ENCODE measurements around the gene TP53I13. TPM values are rescaled to one million over a fixed set of nuclear protein-coding genes. Genes with fewer than 3 reads are reported as not detected.

Gene TP53I13
- total and polyA plus RNA-seq, 2 of the 13 experiments (the other 11 are each of a cell fraction or from before 2014, with no cell fraction given), result 16.9 to 25.7 TPM

- TF ChIP-seq ZNF576 (CRISPR knock-in tag; IDR thresholded peaks at IDR 0.05) (no peak), ZNF562 (CRISPR knock-in tag; IDR thresholded peaks at IDR 0.05; ENCODE audit: borderline replicate concordance) (no peak), MAZ (IDR thresholded peaks at IDR 0.05; ENCODE audit: borderline replicate concordance, low read depth, low read length) (peak; percentile 76), MAZ (CRISPR knock-in tag; IDR thresholded peaks at IDR 0.05; ENCODE audit: low read depth) (peak; percentile 56; the same call in 1 of the 2 replicates), ZNF709 (CRISPR knock-in tag; IDR thresholded peaks at IDR 0.05) (no peak), ZNF614 (CRISPR knock-in tag; IDR thresholded peaks at IDR 0.05; ENCODE audit: borderline replicate concordance) (no peak), HOXA5 (CRISPR knock-in tag; IDR thresholded peaks at IDR 0.05) (no peak), ZNF251 (CRISPR knock-in tag; IDR thresholded peaks at IDR 0.05) (no peak), GPBP1L1 (CRISPR knock-in tag; IDR thresholded peaks at IDR 0.05) (no peak), SP1 (IDR thresholded peaks at IDR 0.05) (no peak), SP1 (CRISPR knock-in tag; IDR thresholded peaks at IDR 0.05) (peak; percentile 24; the same call in 1 of the 2 replicates), ZNF30 (CRISPR knock-in tag; IDR thresholded peaks at IDR 0.05) (no peak), KDM4B (CRISPR knock-in tag; IDR thresholded peaks at IDR 0.05) (no peak), ATF7 (IDR thresholded peaks at IDR 0.05) (no peak), ATF7 (CRISPR knock-in tag; IDR thresholded peaks at IDR 0.05) (no peak), IKZF1 (IDR thresholded peaks at IDR 0.05) (no peak), ZNF788 (CRISPR knock-in tag; IDR thresholded peaks at IDR 0.05; ENCODE audit: borderline replicate concordance) (0 out of 2 replicates have a peak, but pooled peaks have one; percentile 2), ZZZ3 (CRISPR knock-in tag; IDR thresholded peaks at IDR 0.05; ENCODE audit: borderline replicate concordance) (no peak), THAP11 (CRISPR knock-in tag; IDR thresholded peaks at IDR 0.05) (peak; percentile 53), EZH2 (conservative IDR thresholded peaks at IDR 0.05; ENCODE audit: low read depth, low read length) (no peak), FOXC1 (CRISPR knock-in tag; IDR thresholded peaks at IDR 0.05; ENCODE audit: borderline replicate concordance) (no peak), HHEX (CRISPR knock-in tag; IDR thresholded peaks at IDR 0.05) (no peak), SOX13 (IDR thresholded peaks at IDR 0.05) (no peak), SOX13 (CRISPR knock-in tag; conservative IDR thresholded peaks at IDR 0.05 in 1 of 2, IDR thresholded peaks at IDR 0.05 in 1 of 2) (no peak), NKX3-1 (CRISPR knock-in tag; IDR thresholded peaks at IDR 0.05) (no peak), ZSCAN29 (CRISPR knock-in tag; conservative IDR thresholded peaks at IDR 0.05) (no peak), CBX5 (CRISPR knock-in tag; IDR thresholded peaks at IDR 0.05; ENCODE audit: borderline replicate concordance) (no peak), FOXA3 (CRISPR knock-in tag; IDR thresholded peaks at IDR 0.05) (no peak), CCAR2 (optimal IDR thresholded peaks at IDR 0.05; ENCODE audit: low read depth, low read length) (no peak), ZSCAN21 (CRISPR knock-in tag; IDR thresholded peaks at IDR 0.05; ENCODE audit: borderline replicate concordance) (peak; percentile 35; the same call in 1 of the 2 replicates), ZFP41 (CRISPR knock-in tag; IDR thresholded peaks at IDR 0.05; ENCODE audit: borderline replicate concordance) (no peak), RAD51 (IDR thresholded peaks at IDR 0.05; ENCODE audit: borderline replicate concordance) (no peak), ARNTL (CRISPR knock-in tag; IDR thresholded peaks at IDR 0.05) (no peak)
These were observed 21.3 kb downstream of the TP53I13 start, which contains the start of gene GIT1 (continued) for GRCh38 chr17:29589524-29590410.

Data from HepG2 (cell line).